Kidney (tissue), 14 donors: ENCODE data around the gene PAK6. TPM values are rescaled to one million over a fixed set of nuclear protein-coding genes. Genes with fewer than 3 reads are reported as not detected.

Source experiments
- DNase-seq, 5 donors: peaks; one replicate each; pipeline ENCODE4 v3.0.0-alpha.2; 2013 to 2020
- FAIRE-seq: peaks from 2 replicates; lab custom pipeline; 2012; peaks lifted over from hg19 to GRCh38; lab: Jason Lieb, UNC
- H3K27ac ChIP-seq, 2 donors: one replicate each; pipeline ENCODE4 v1.7.0; 2013; ENCODE audit warnings: low read depth in 2 of 2, low read length in 2 of 2, inconsistent platforms in 1 of 2
- H3K27me3 ChIP-seq: one replicate; pipeline ENCODE4 v1.7.1; 2013; ENCODE audit warnings: low read length, inconsistent platforms; ENCODE audit not compliant: control insufficient read depth, insufficient read depth
- H3K36me3 ChIP-seq, 3 donors: one replicate each; pipeline versions ENCODE4 v1.7.0 to v1.7.1; 2013; ENCODE audit warnings: low read length in 3 of 3, control low read depth in 1 of 3, inconsistent platforms in 1 of 3; ENCODE audit not compliant: insufficient read depth in 3 of 3, control insufficient read depth in 2 of 3
- H3K4me1 ChIP-seq, 3 donors: one replicate each; pipeline versions ENCODE4 v1.7.0 to v1.7.1; 2013; ENCODE audit warnings: low read length in 3 of 3, inconsistent platforms in 1 of 3, low read depth in 1 of 3; ENCODE audit not compliant: control insufficient read depth in 2 of 3, insufficient read depth in 2 of 3
- H3K4me3 ChIP-seq, 3 donors: one replicate each; pipeline versions ENCODE4 v1.7.0 to v1.8.1; 2013; ENCODE audit warnings: low read length in 3 of 3, control low read depth in 1 of 3, inconsistent platforms in 1 of 3
- H3K9ac ChIP-seq, 3 donors: one replicate each; pipeline versions ENCODE4 v1.7.0 to v1.7.1; 2013; ENCODE audit warnings: low read length in 3 of 3, control low read depth in 1 of 3, inconsistent platforms in 1 of 3
- H3K9me3 ChIP-seq, 3 donors: one replicate each; pipeline versions ENCODE4 v1.7.0 to v1.7.1; 2013; ENCODE audit warnings: low read length in 3 of 3, control low read depth in 1 of 3, inconsistent platforms in 1 of 3; ENCODE audit not compliant: control insufficient read depth in 2 of 3, insufficient read depth in 1 of 3
- CTCF ChIP-seq: IDR thresholded peaks from 3 replicates; pipeline ENCODE4 v1.5.1; 2012; ENCODE audit warnings: mild to moderate bottlenecking, moderate library complexity, borderline replicate concordance; ENCODE audit not compliant: insufficient read depth; ENCODE audit errors: extremely low read depth
- intact Hi-C: fragments of 100-400 bp; cut with DNase I; formaldehyde crosslinking; loops from one replicate; pipeline ENCODE4 v1.11.1; 2022
- polyA plus RNA-seq: library from polyadenylated mRNA; stranded (reverse); fragments of 350-450 nt; fragmentation: Illumina TruSeq; extraction: RNeasy Lipid Tissue Mini Kit (QIAGEN cat#74804); gene quantifications from one replicate; pipeline ENCODE4 v1.2.3, GENCODE V29; 2014; ENCODE audit warnings: low read depth, low replicate concordance; ENCODE audit not compliant: insufficient read depth
- total RNA-seq: library from RNA; stranded (reverse); fragmentation: NEBNext Ultra II Directional; extraction: Animal tissue kit (Norgen Biotek cat#: 25700); gene quantifications from one replicate; pipeline ENCODE4 v1.2.1, GENCODE V29; 2021
- donor health status: control.
- donor health status: control.
- donor health status: control.
- donor health status: control.
- donor health status: control.
- donor health status: DM: yes; HTN: yes; CAD: no.
- donor health status: Normal renal cell carcinoma (clear cell type).

Gene PAK6
- total and polyA plus RNA-seq, 2 donors from 2014 or later: 8.1 to 11.9 TPM

GRCh38 chr15:40320931-40321371 is 82.1 kb downstream of the PAK6 start:
- DNase-seq: peak in 4 of 5 donors; percentile 41 to 76 (median 70)
- FAIRE-seq: peak; percentile 25

GRCh38 chr15:40322531-40323238 is 83.8 kb downstream of the PAK6 start:
- H3K9me3 ChIP-seq: no peaks in the 10 kb centered on the region
- peaks cover 0 to 7% (median 0%) of the 10 kb centered on the region in 3 donors for H3K4me1 ChIP-seq
- no peaks in the 10 kb centered on the region for H3K36me3 ChIP-seq
- H3K27me3 ChIP-seq: no peaks in the 10 kb centered on the region
- H3K27ac ChIP-seq: peak overlapping the region in 1 of 2 donors; percentile 24
- no peak overlapping the region for H3K9ac ChIP-seq
- peak overlapping the region in 1 of 3 donors; percentile 38 for H3K4me3 ChIP-seq
- FAIRE-seq (no peak), DNase-seq (peak; percentile 34 to 69 (median 58))
- no peak for TF ChIP-seq CTCF
- intact Hi-C loops: no loop called here

More at GRCh38 chr15:40320931-40321371, 82.1 kb downstream of the PAK6 start:
- TF ChIP-seq CTCF: peak; percentile 78
- no peaks in the 10 kb centered on the region for H3K9me3 ChIP-seq
- H3K27ac ChIP-seq: no peak overlapping the region
- no peaks in the 10 kb centered on the region for H3K27me3 ChIP-seq
- H3K4me1 ChIP-seq: peaks cover 0 to 7% (median 0%) of the 10 kb centered on the region in 3 donors
- H3K9ac ChIP-seq: no peak overlapping the region
- H3K36me3 ChIP-seq: no peaks in the 10 kb centered on the region
- H3K4me3 ChIP-seq: no peak overlapping the region
- intact Hi-C loops: no loop called here

DNA sequence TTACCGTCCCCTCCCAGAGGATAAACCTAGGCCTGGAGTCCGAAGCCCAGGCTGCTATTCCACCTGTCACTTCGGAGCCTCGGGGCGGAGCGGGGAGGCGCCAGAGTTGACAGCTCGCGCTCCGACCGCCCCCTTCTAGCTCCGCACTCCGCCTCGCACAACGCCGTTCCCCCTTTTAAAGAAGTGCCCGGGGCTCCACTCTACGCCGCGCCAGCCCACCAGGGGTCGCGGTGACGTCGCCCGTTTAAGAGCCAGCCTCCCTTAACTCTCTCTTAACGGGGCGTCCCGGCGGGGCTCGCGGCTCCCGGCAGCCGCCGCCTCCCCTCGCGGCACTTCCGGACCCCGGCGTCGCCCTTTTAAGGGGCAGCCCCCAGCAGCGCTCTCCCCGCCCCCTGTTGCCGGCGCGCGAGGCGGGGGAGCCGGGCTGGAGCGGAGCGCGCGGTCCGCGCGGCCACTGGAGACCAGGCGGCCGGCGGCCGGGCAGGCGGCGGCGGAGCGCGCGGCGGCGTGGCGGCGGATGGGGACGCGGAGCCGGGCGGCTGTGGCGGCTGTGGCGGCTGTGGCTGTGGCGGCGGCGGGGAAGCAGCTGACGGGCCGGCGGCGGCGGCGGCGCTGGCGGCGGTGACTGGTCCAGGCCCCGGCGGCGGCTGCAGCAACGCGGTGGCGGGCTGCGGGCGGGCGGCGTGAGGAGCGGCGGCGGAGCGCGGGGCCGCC is 84.5 kb downstream of the PAK6 start, which contains the start of gene INAFM2:
Gene INAFM2 (plus strand): TSS at position 454 of the 714 bp plus-strand sequence. CDS start 364 bp downstream, outside the sequence.
- peak within 1 kb of the TSS in 2 of 3 donors; percentile 44 to 50 for H3K4me3 ChIP-seq
- no peaks in the 10 kb centered on the region for H3K36me3 ChIP-seq
- TF ChIP-seq CTCF: peak; percentile 41
- H3K27ac ChIP-seq: peak within 1 kb of the TSS in 1 of 2 donors; percentile 24
- H3K9me3 ChIP-seq: no peaks in the 10 kb centered on the region
- H3K4me1 ChIP-seq: peaks cover 0 to 10% (median 0%) of the 10 kb centered on the region in 3 donors
- intact Hi-C loops: no loop called here
- H3K9ac ChIP-seq: peak within 1 kb of the TSS in 2 of 3 donors; percentile 16 to 41
- no peaks in the 10 kb centered on the region for H3K27me3 ChIP-seq
- FAIRE-seq: no peak
- peak; percentile 96 to 99 (median 97) for DNase-seq
